Natural killer cell (primary cell): Measurements from ENCODE around the gene CEP83. TPM values are rescaled to one million over a fixed set of nuclear protein-coding genes. Genes with fewer than 3 reads are reported as not detected.

Experiments
- ATAC-seq, 3 donors: fragments of 150-1000 bp in 2 of 3; fragments of 200-7000 bp in 1 of 3; cut with Tn5 transposase; 1 replicate in 1 of 3; 2 replicates in 2 of 3; pipeline ENCODE4 v1.10.0; 2021; ENCODE audit warnings: mild to moderate bottlenecking in 2 of 3, moderate library complexity in 2 of 3
- DNase-seq, 2 donors: peaks; one replicate each; pipeline versions ENCODE4 v3.0.0 to v3.0.0-alpha.2; 2013 to 2021; ENCODE audit warnings: mixed read lengths in 1 of 2
- H3K27ac ChIP-seq: one replicate; pipeline ENCODE4 v1.5.1; 2013; ENCODE audit warnings: mild to moderate bottlenecking, low read length
- H3K27me3 ChIP-seq: one replicate; pipeline ENCODE4 v1.6.1; 2013; ENCODE audit warnings: low read length; ENCODE audit not compliant: control insufficient read depth, insufficient read depth
- H3K36me3 ChIP-seq: one replicate; pipeline ENCODE4 v1.6.1; 2013; ENCODE audit warnings: low read length; ENCODE audit not compliant: control insufficient read depth, insufficient read depth
- H3K4me1 ChIP-seq: one replicate; pipeline ENCODE4 v1.6.1; 2013; ENCODE audit warnings: low read length; ENCODE audit not compliant: control insufficient read depth, insufficient read depth
- H3K4me3 ChIP-seq: one replicate; pipeline ENCODE4 v1.5.1; 2013; ENCODE audit warnings: low read length
- H3K9me3 ChIP-seq: one replicate; pipeline ENCODE4 v1.6.1; 2013; ENCODE audit warnings: low read length; ENCODE audit not compliant: control insufficient read depth, insufficient read depth
- H3K27ac Mint-ChIP-seq, 2 donors: one replicate each; pipeline ENCODE4 v1.8.0; 2022; ENCODE audit warnings: mild to moderate bottlenecking in 2 of 2, mixed read lengths in 2 of 2, moderate library complexity in 1 of 2
- H3K27me3 Mint-ChIP-seq, 2 donors: one replicate each; pipeline ENCODE4 v1.8.0; 2022; ENCODE audit warnings: low read depth in 2 of 2, mixed read lengths in 2 of 2
- H3K36me3 Mint-ChIP-seq: one replicate; pipeline ENCODE4 v1.8.0; 2022; ENCODE audit warnings: mixed read lengths
- H3K4me1 Mint-ChIP-seq, 2 donors: one replicate each; pipeline ENCODE4 v1.8.0; 2022; ENCODE audit warnings: mixed read lengths in 2 of 2
- H3K4me3 Mint-ChIP-seq: one replicate; pipeline ENCODE4 v1.8.0; 2022; ENCODE audit warnings: mild to moderate bottlenecking, moderate library complexity, mixed read lengths
- H3K9me3 Mint-ChIP-seq, 2 donors: one replicate each; pipeline ENCODE4 v1.8.0; 2022; ENCODE audit warnings: mixed read lengths in 2 of 2
- CTCF ChIP-seq: fragments of 200-600 bp; IDR thresholded peaks from one replicate; pipeline ENCODE4 v1.8.0; 2022; ENCODE audit warnings: antibody characterized with exemption
- WGBS: methylation state at CpG from one replicate; pipeline ENCODE4 v1.1.7; 2013; ENCODE audit warnings: missing lambda C conversion rate; ENCODE audit not compliant: insufficient coverage; 5-methylcytosine and 5-hydroxymethylcytosine counted together
- intact Hi-C: fragments of 100-400 bp; cut with micrococcal nuclease; formaldehyde crosslinking; loops from one replicate; pipeline ENCODE4 v1.14.2; 2022
- total RNA-seq, 4 donors: library from RNA; stranded (reverse); fragments of 120-200 nt in 1 of 4; gene quantifications; one replicate each; pipeline versions ENCODE4 v1.2.3 to v1.2.4, GENCODE V29; 2013 to 2022

CEP83 gene
- total RNA-seq, 3 donors from 2014 or later (not counting 1 experiment from before 2014, with no cell fraction given): 13.3 to 19.3 (median 15.2) TPM

GRCh38 chr12:94305130-94305957 lies 154.3 kb downstream of the CEP83 start:
- Mint-ChIP-seq H3K9me3 (no peaks in the 10 kb centered on the region), H3K36me3 (peaks cover 20% of the 10 kb centered on the region), H3K4me3 (no peak overlapping the region), H3K27ac (no peak overlapping the region), H3K27me3 (no peaks in the 10 kb centered on the region), H3K4me1 (peaks cover 6 to 9% of the 10 kb centered on the region in 2 donors)
- no peak for TF ChIP-seq CTCF
- Histone ChIP-seq H3K9me3 (no peaks in the 10 kb centered on the region), H3K36me3 (peaks cover 68% of the 10 kb centered on the region), H3K4me1 (no peaks in the 10 kb centered on the region), H3K27me3 (no peaks in the 10 kb centered on the region), H3K27ac (no peak overlapping the region), H3K4me3 (no peak overlapping the region)
- DNase-seq (no peak), ATAC-seq (no peak)
- WGBS: 80% methylated on average over 7 of the region's 9 CpGs
- intact Hi-C loops: no loop called here

- no peaks in the 10 kb centered on the region for H3K27me3 ChIP-seq
- peaks cover 75% of the 10 kb centered on the region for H3K36me3 ChIP-seq
- H3K4me1 Mint-ChIP-seq: peaks cover 6 to 16% of the 10 kb centered on the region in 2 donors
- ATAC-seq: no peak
- H3K9me3 Mint-ChIP-seq: no peaks in the 10 kb centered on the region
- no peak for DNase-seq
- H3K4me3 Mint-ChIP-seq: no peak overlapping the region
- H3K4me3 ChIP-seq: no peak overlapping the region
- H3K27ac ChIP-seq: no peak overlapping the region
- no peaks in the 10 kb centered on the region for H3K27me3 Mint-ChIP-seq
- H3K27ac Mint-ChIP-seq: no peak overlapping the region
- H3K9me3 ChIP-seq: no peaks in the 10 kb centered on the region
- TF ChIP-seq CTCF: no peak
- no peaks in the 10 kb centered on the region for H3K4me1 ChIP-seq
- 92% methylated on average over 3 of the region's 3 CpGs for WGBS
- intact Hi-C loops: no loop called here
- peaks cover 27% of the 10 kb centered on the region for H3K36me3 Mint-ChIP-seq
Measured at GRCh38 chr12:94304566-94305061, 155.1 kb downstream of the CEP83 start.

- Mint-ChIP-seq H3K4me3 (no peak overlapping the region), H3K9me3 (no peaks in the 10 kb centered on the region), H3K27ac (no peak overlapping the region), H3K36me3 (peaks cover 26% of the 10 kb centered on the region), H3K27me3 (no peaks in the 10 kb centered on the region), H3K4me1 (peaks cover 6 to 16% of the 10 kb centered on the region in 2 donors)
- Histone ChIP-seq H3K4me1 (no peaks in the 10 kb centered on the region), H3K9me3 (no peaks in the 10 kb centered on the region), H3K27ac (no peak overlapping the region), H3K4me3 (no peak overlapping the region), H3K36me3 (peaks cover 76% of the 10 kb centered on the region), H3K27me3 (no peaks in the 10 kb centered on the region)
- no peak for TF ChIP-seq CTCF
- DNase-seq: no peak
- no peak for ATAC-seq
- 100% methylated on average over 1 of the region's 1 CpG for WGBS
- intact Hi-C loops: no loop called here
Measured at GRCh38 chr12:94304012-94304411, 155.7 kb downstream of the CEP83 start.
